ENCODE data around the gene ADPRS.

ADPRS gene

DNA sequence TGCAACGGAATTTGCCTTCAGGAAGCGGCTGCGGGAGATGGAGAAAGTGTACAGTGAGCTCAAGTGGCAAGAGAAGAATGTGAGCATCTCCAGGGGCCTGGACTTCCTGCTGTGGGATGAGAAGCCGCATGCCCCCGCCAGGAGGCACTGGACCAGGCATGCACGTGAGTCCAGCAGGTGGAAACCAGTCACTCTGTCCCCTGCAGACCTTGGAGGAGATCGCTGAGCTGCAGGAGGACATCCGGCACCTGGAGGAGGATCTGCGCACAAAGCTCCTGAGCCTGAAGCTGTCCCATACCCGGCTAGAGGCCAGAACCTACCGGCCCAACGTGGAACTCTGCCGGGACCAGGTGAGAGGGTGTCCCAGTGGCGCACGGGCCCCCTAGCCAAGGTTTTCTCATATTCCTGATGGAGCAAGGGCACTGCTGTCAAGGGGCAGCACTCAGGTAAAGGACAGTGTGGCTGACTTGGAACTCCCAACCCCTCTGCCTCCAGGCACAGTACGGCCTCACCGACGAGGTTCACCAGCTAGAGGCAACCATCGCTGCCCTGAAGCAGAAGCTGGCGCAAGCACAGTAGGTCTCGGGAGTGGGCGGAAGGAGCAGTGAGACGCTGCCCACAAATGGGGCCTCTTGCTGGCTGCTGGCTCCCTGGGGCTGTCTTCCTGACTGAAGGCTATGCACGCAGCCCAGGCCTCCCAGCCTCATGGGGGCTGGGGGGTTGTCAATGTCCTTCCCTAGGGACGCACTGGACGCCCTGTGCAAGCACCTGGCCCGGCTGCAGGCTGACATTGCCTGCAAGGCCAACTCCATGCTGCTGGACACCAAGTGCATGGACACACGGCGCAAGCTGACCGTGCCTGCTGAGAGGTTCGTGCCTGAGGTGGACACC is 1.2 kb upstream of the ADPRS start:
- DNase-seq (ENCODE audit: low read depth) = no peak

DNA sequence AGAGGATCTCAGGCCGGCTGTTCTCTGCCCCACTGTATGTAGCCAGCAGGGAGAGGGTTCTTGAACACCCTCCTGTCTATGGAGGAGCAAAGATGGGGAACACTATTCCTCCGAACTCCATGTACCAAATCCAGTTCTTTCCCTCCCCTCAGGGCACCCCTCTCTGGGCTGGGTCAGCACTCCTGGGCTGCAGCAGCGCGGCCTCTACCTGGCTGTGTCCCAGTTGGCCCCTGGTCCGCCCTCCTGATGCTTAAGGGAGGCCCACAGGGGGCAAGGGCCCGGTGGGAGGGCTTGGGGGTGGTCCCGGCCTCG is 471 bp upstream of the ADPRS start:
- DNase-seq (ENCODE audit: low read depth) = no peak

DNA sequence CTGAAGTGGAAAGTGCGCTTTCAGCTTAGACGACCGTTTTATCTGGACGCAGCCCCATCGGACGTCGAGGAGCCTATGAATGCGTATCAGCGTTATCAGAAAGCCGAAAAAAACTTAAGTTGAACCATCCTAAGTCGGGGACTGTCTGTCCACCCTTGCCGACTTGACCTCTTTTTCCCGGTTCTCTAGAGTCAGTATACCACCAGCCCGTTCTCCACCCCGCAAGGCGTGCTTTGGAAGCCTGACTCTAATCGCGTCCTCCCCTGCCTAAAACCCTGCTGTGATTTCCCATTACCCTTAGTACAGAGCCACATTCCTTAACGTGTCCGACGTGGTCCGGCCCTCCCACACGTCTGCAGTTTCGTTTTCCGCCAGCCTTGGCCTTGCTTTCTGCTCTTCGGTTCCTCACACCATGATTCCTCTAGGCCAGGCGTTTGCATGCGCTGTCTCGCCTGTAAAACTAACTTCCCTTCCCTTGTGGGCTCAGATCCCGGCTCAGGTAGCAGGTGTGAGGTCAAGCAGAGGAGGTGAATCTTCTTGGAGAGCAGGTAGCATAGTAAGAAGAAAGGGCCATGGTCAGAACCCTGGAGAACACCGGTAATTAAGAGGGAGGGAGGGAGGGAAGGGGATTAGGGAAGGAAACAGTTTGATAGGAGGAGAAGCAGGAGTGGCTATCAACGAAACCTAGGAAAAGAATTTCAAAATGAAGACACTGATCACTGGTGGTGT is 865 bp downstream of the ADPRS start:
- peak; percentile 52 for DNase-seq (ENCODE audit: low read depth)

DNA sequence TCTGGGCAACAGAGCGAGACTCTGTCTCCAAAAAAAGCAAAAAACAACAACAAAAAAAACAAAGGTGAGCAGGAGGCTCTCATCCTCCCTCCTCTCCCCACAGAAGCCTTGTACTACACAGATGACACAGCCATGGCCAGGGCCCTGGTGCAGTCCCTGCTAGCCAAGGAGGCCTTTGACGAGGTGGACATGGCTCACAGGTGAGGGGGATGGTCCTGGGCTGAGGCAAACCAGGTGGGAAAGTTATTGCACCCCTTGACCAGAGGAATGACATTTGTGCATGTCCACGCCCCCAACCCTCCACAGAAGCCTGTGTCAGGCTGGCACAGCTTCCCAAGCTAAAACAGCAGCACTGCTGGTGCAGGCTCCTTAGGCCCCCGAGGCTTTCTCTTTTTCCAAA is 2.4 kb downstream of the ADPRS start:
- DNase-seq (ENCODE audit: low read depth) = no peak

DNA sequence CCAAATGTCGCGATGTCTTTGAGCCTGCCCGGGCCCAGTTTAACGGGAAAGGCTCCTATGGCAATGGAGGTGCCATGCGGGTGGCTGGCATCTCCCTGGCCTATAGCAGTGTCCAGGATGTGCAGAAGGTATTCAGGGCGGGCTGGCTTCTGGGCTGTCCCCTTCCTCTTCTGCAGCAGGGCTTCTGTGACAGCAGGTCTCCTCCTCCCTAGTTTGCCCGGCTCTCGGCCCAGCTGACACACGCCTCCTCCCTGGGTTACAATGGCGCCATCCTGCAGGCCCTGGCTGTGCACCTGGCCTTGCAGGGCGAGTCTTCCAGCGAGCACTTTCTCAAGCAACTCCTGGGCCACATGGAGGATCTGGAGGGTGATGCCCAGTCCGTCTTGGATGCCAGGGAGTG is 3.0 kb downstream of the ADPRS start:
- no peak for DNase-seq (ENCODE audit: low read depth)

DNA sequence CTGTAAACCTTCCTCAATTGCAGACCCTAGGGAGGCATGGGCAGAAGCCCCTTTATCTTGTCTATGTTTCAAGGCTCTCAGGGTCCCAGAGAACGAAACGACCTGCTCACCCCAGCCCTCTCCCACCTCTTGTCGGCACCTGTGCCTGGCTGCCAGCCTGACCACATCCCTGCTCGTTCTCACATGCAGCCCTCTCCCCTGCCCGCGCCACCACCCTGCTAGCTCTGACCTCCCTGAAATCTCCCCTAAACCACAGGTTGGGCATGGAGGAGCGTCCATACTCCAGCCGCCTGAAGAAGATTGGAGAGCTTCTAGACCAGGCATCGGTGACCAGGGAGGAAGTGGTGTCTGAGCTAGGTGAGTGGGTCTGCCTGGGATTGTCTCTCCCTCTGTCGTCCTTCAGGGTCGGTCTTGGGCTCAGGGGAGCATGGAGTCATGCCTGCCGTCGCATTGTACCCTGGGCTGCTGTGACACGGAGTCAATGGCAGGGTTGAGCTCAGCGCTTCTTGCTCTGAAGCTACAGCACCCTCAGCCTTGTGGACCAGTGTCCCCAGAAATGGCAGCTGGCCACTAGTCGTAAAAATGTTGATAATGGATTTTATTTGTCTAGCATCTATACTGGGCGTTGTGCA is 3.6 kb downstream of the ADPRS start:
- DNase-seq (ENCODE audit: low read depth) = no peak

DNA sequence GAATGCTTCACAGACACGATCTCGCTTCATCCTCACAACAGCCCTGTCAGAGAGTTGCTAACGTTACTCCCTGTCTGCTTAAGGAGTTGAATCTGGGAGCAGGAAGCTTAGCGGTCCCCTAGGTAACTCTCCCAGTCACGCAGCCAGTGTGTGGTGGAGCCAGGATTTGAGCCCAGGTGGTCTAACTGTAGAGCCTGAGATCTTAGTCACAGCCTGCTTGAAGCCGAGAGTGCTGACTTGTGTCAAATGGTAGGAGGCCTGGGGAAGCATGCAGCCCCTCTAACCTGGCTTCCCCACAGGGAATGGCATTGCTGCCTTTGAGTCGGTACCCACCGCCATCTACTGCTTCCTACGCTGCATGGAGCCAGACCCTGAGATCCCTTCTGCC is 4.1 kb downstream of the ADPRS start:
- DNase-seq (ENCODE audit: low read depth) = no peak

DNA sequence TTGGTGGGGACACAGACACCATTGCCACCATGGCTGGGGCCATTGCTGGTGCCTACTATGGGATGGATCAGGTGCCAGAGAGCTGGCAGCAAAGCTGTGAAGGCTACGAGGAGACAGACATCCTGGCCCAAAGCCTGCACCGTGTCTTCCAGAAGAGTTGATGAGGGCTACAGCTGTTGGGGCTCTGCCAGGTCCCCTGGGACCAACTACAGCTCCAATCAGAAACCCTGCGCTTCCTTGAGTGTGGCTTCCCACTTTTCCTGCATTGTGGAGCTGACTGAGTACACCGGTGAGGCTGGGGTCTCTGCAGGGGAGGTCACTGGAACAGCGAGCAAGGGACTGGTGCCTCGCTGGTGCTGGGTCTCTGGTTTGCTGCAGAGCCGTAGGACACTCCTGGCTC is 4.5 kb downstream of the ADPRS start:
- DNase-seq (ENCODE audit: low read depth) = no peak

DNA sequence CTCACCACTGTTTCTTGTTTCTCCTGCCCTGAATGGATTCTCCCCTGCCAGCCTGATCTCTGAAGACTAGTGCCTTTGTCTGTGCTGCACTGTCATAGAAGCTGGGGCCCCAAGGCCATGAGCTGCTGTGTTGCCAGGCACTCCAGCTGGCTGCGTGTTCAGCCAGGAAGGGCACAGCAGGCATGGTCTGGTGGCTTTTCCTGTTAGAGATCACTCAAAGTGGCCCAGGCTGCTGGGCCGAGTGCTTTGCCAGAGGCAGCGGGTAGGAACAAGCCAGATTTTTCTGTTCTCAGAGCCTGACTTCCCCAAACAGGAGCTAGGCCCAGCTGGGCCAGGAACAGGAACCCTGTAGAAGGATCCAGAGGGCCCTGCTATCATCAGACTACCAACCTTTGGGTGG is 5.2 kb downstream of the ADPRS start:
- DNase-seq (ENCODE audit: low read depth) = no peak

DNA sequence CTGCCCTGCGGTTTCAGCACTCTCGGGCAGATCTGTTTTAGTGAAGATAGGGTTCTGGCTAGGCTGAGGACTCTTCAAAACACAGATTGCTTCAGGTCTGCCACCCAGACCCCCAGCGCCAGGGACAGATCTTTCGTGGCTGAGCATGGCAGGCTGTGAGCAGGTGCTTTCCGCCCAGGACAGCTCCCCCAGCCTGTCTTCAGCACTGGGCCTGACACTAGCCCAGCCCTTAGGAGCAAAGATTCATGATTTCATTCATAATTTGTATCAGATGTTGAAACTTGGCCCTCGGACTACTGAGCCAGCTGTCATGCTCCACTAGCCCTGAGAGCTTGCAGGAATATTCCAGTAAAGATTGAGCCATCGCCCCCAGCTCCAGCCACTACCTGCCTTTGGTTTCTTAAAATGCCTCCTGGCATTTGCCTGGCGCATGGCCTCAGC is 5.9 kb downstream of the ADPRS start:
- no peak for DNase-seq (ENCODE audit: low read depth)

DNA sequence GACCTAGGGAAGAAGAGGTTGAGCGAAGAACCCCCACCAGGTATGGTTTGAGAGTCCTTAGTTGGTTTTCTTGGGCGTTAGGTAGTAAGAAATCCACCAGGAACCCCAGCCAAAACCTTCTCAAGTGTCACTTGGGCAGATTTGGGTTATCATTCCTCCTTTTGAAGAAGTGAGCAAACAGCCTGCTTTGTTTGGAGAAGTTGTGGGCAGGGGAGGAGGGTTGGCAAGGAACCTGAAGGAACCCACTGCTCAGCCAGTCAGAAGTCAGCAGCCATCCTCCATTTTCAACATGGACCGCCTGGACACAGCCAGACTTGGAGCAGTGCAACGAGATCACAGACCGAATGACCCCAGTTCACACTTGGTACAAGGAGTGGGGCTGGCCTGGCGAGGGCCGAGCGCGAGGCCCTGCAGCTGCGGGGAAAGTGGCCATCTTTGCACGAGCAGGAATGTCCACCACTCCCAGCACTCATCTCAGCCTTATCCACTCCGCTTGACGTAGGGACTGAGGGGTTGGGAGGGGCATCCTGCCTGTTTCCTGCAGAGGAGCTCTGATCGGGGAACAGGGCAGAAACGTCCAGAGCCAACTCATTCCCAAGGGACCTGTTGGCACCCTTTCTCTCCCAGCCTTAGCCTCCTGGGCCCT is 7.2 kb downstream of the ADPRS start:
- DNase-seq (ENCODE audit: low read depth) = no peak

DNA sequence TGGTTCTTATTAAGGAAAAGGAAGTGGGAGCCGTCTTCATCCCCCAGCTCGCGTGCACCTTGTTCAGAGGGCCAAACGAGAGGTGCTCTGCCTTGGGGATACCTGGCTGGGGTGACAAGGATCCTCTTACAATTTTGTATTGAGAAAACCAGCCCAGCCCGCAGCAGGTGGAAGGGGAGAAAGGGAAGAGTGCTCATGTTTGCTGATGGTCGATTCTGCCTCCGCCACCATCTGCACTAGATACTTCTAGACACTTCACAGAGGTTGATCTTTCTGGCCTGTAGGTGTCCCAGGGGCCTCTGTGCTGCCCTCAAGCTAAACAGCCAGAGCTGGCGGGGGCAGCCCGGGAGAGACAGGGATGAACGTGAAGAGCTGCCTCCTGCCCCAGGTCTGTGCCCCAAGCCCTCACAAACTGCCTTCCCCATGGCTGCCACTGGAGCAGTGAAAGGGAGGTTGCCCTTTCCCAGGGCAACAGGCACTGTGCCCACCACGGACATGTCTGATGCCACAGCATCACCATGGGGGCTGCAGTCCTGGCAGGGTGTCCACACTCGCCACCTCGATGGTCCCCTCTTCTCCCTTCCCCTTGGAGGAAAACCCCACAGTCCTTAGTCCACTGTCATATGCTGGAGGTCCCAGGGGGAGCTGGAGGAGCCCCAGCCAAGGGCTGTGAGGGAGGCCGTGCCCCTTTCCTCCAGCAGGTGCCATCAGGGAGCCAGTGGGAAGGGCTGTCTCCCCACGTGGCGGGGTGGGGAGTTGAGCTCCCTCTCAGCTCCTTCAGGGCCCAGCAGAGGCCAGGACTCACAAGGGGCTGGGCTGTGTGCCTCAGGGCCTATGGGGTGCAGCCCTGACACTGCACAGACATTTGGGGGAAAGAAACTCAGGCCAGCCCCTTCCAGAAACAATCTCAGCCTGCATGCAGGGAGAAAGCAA is 8.1 kb downstream of the ADPRS start:
- DNase-seq (ENCODE audit: low read depth) = peak; percentile 67

DNA sequence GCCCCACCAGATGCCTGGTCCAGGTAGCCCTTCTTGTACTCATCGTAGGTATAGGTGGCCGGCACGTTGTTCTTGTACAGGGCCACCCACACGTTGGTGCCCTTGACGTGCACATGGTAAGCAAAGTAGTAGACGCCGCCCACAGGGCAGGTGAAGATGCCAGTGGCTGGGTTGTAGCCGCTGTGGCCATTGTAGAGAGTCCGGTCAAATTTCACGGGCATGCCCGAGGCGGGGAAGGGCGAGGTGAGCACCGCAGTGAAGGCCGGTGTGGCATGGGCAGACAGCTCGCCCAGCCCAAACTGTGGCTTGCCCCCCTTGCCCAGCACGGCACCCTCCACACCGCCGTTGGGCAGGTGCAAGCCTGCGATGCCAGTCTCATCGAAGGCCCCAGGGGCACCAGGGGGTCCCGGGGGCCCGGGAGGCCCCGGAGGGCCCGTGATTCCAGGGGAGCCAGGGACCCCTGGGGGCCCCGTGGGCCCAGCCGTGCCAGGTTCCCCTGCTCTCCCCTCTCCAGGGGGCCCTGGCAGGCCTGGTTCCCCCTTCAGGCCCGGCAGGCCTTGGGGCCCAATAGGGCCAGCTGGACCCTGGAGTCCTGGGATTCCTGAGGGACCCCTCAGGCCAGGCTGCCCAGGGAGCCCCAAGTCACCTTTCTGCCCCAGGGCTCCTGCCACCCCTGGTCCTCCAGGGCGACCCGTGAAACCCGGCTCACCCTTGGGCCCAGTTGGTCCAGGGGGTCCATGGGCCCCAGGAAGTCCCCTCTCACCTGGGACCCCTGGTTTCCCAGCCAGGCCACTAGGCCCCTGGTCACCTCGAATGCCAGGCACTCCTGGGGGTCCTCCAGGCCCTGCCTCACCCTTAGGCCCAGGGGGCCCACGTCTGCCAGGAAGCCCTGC is 9.2 kb downstream of the ADPRS start:
- no peak for DNase-seq (ENCODE audit: low read depth)

DNA sequence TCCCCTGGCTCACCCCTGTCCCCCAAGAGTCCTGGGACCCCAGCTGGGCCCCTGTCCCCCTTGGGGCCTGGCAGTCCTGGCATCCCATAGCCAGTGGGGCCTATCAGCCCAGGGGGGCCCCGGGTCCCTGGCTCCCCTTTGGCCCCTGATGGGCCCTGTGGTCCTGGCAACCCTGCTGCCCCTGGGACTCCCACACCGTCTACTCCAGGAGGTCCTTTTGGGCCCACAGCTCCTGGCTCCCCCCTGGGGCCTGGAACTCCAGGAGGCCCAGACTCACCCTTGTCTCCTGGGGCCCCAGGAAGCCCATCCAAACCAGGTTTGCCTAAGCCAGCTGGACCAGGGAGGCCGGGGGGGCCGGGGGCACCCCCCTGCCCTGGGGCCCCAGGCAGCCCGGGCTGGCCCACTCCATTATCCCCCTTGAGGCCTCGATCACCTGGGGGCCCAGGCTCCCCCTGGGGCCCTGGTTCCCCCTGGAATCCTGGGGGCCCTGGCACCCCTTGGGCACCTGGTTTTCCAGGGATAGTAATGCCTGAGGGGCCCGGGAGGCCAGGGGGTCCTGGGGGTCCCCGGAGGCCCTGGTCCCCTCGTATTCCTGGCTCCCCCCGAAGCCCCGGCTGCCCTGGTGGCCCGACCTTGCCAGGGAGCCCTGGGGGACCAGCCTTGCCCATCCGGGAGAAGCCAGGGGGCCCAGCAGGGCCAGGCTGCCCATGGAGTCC is 10.1 kb downstream of the ADPRS start:
- no peak for DNase-seq (ENCODE audit: low read depth)

DNA sequence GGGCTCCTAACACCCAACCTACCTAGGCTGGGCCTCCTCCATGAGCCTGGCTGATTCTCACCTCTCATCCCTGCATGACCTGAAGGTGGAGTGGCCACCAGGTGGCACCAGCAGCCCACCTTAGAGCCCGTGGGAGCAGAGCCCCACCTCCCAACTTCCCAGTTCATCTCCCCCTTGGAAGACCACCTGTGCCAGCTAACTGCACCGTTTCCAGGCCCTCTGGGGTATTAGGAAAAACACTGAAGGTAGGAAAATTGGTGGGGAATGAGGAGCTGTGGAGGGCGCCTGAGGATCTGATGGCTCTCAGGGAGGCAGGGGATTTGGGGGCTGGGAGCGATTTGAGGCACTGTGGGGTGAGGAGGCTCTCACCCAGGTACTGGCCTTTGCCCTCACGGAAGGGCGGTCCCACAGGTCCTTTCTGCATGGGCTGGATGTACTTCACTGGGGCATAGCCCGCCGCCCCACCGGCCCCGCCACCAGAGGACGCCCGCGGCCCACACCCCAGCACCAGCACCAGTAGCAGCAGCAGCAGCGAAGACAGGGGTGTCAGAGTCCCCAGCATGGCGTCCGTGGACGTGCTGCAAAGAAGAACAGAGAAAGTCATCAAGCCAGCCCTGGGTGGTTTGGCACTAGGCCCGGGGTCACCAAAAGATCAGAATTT is 11.1 kb downstream of the ADPRS start:
- DNase-seq (ENCODE audit: low read depth) = peak; percentile 82

DNA sequence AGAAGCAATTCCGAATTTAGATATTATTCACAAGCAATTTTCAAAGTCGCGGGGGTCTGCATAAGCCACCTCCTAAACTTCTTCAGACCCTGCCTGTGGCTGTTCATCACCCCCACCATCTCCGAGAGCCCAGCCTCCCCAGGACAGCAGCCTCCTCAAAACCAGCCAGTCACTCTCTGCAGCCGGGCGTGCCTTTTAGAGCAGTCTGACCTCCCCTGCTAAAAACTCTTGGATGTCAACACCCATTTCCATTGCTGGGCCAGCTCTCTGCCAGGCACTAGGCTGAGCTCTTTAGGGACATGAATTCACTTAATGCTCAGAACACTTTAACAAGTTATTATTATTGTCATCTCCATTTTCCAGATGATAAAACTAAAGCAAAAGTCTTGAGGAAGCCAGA is 11.7 kb downstream of the ADPRS start:
- DNase-seq (ENCODE audit: low read depth) = no peak

DNA sequence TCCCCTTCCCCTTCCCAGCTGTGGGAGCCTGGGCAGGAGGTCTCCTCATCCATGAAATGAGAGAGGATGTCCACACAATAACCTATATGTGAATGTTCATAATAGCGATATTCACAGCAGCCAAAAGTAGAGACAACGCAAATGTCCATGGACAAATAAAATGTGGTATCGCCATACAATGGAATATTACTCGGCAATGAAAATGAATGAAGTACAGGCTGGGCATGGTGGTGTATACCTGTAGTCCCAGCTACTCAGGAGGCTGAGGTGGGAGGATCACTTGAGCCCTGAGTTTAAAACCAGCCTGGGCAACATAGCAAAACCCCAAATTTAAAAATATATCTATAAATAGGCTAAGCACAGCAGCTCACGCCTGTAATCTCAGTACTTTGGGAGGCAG is 12.9 kb downstream of the ADPRS start:
- no peak for DNase-seq (ENCODE audit: low read depth)

DNA sequence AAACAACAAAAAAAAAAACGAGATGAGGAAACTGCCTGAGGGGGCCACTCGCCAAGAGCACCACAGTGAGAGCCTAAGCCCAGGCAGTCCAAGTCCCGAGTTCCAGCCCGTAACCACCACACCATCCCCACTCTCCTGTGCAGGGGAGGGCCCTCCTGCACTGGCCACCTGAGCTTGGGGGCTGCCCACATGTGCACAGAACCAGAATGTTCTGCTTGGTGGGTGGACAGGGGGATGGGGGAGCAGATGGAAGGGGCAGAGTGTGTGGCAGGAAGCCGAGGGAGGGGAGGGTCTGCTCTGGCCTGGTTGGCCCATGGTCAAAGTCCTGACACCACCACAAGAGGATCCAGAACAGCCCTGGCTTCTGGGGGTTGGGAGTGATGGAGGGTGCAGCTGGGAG is 17.6 kb downstream of the ADPRS start:
- no peak for DNase-seq (ENCODE audit: low read depth)

DNA sequence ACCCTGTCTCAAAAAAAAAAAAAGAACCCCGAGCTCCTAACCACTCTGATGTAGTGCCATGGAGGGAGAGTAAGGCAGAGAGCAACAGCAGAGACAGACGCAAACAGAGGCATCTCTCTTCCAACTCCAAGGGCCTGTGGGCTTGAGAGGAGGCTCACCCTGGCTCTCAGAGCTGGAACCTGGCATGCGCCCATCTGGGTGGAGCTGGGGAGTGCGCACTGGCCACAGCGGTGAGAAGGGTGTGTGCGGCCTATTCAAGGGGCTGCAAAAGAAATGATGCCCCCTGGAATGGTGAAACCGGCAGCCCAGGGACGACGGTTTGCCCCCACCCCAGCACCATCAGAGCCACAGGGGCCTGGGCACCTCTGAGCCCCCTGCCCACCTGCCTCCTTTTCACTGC is 18.7 kb downstream of the ADPRS start:
- DNase-seq (ENCODE audit: low read depth) = no peak
